SK-N-SH (cell line): ENCODE results near the gene LRRN4CL. TPM values are rescaled to one million over a fixed set of nuclear protein-coding genes. Genes with fewer than 3 reads are reported as not detected.
A peak's percentile ranks its signal among the peaks of the same experiment; 100 is the strongest.

ENCODE experiments used
- CTCF ChIA-PET: fragments of 300-600, 350-600 bp; formaldehyde crosslinking; extraction: SDS; loops from one replicate; lab custom pipeline; 2021; lab: Yijun Ruan, JAX
- POLR2A ChIA-PET: fragments of 350-600 bp; sonication (Branson Sonifier 250); formaldehyde crosslinking; extraction: SDS; loops from one replicate; lab custom pipeline; 2020; ENCODE audit warnings: antibody characterized with exemption, inconsistent platforms; lab: Yijun Ruan, JAX
- DNase-seq: peaks from one replicate; pipeline ENCODE4 v3.0.0; 2012
- H2AFZ ChIP-seq: fragments of 200-600 bp; sonication (generic); 2 replicates; pipeline ENCODE4 v1.8.1; 2016; ENCODE audit warnings: antibody characterized with exemption, mild to moderate bottlenecking, low read depth
- H3F3A ChIP-seq: fragments of 200-600 bp; sonication (generic); replicated peaks from 2 replicates; pipeline ENCODE3; 2016; ENCODE audit warnings: antibody characterized with exemption, mild to moderate bottlenecking; ENCODE audit not compliant: insufficient read depth
- H3K27ac ChIP-seq, 2 experiments: fragments of 200-500 bp in 1 of 2; fragments of 200-600 bp in 1 of 2; sonication (Bioruptor generic) in 1 of 2; sonication (generic), shearing (Covaris generic) in 1 of 2; 2 replicates each; pipeline versions ENCODE4 v1.5.1 to v1.6.1; 2014 to 2016; ENCODE audit warnings: low read depth in 2 of 2, inconsistent platforms in 1 of 2, low read length in 1 of 2, mild to moderate bottlenecking in 1 of 2, mixed read lengths in 1 of 2
- H3K27me3 ChIP-seq: fragments of 200-600 bp; sonication (generic), shearing (Covaris generic); 2 replicates; pipeline ENCODE4 v1.6.1; 2016; ENCODE audit warnings: mixed run types; ENCODE audit not compliant: insufficient read depth
- H3K36me3 ChIP-seq, 2 experiments: fragments of 200-500 bp in 1 of 2; fragments of 200-600 bp in 1 of 2; sonication (Bioruptor generic) in 1 of 2; sonication (generic) in 1 of 2; replicated peaks in 1 of 2; 2 replicates each; pipeline versions ENCODE3 to v1.5.1; 2014 to 2016; ENCODE audit warnings: low read length in 1 of 2, mild to moderate bottlenecking in 1 of 2; ENCODE audit not compliant: insufficient read depth in 2 of 2, control insufficient read depth in 1 of 2
- H3K4me1 ChIP-seq, 2 experiments: fragments of 200-500 bp in 1 of 2; fragments of 200-600 bp in 1 of 2; sonication (Bioruptor generic) in 1 of 2; sonication (generic), shearing (Covaris generic) in 1 of 2; 2 replicates each; pipeline versions ENCODE4 v1.5.1 to v1.6.1; 2014 to 2016; ENCODE audit warnings: low read depth in 1 of 2, low read length in 1 of 2, mixed run types in 1 of 2; ENCODE audit not compliant: insufficient read depth in 2 of 2, control insufficient read depth in 1 of 2
- H3K4me2 ChIP-seq: fragments of 200-600 bp; sonication (generic), shearing (Covaris generic); 2 replicates; pipeline ENCODE4 v1.6.1; 2017; ENCODE audit warnings: mixed run types
- H3K4me3 ChIP-seq, 2 experiments: fragments of 200-500 bp in 1 of 2; fragments of 200-600 bp in 1 of 2; sonication (Bioruptor generic) in 1 of 2; sonication (generic), shearing (Covaris generic) in 1 of 2; 2 replicates each; pipeline versions ENCODE4 v1.5.1 to v1.8.1; 2014 to 2016; ENCODE audit warnings: low read depth in 2 of 2, inconsistent platforms in 1 of 2, low read length in 1 of 2, mild to moderate bottlenecking in 1 of 2, mixed read lengths in 1 of 2, moderate library complexity in 1 of 2
- H3K79me2 ChIP-seq: fragments of 200-600 bp; sonication (generic); 2 replicates; pipeline ENCODE4 v1.8.1; 2017; ENCODE audit warnings: mild to moderate bottlenecking; ENCODE audit not compliant: insufficient read depth
- H3K9ac ChIP-seq: fragments of 200-600 bp; sonication (generic); 2 replicates; pipeline ENCODE4 v1.6.1; 2017; ENCODE audit warnings: mixed run types
- H3K9me2 ChIP-seq: fragments of 200-600 bp; sonication (generic); 2 replicates; pipeline ENCODE4 v1.6.1; 2017; ENCODE audit warnings: mixed run types
- H3K9me3 ChIP-seq: fragments of 200-600 bp; sonication (generic); 2 replicates; pipeline ENCODE4 v1.6.1; 2017; ENCODE audit warnings: mixed run types, mild to moderate bottlenecking, moderate library complexity
- H4K20me1 ChIP-seq: fragments of 200-600 bp; sonication (generic); 2 replicates; pipeline ENCODE4 v1.6.1; 2017; ENCODE audit warnings: mild to moderate bottlenecking, mixed run types; ENCODE audit not compliant: insufficient read depth
- CTCF ChIP-seq: fragments of 200-600 bp; sonication (generic); IDR thresholded peaks from 2 replicates; pipeline ENCODE4 v1.6.1; 2017; ENCODE audit warnings: antibody characterized with exemption, mild to moderate bottlenecking, moderate library complexity
- ELF1 ChIP-seq: IDR thresholded peaks from 2 replicates; pipeline ENCODE4 v1.4.0; 2012
- FOSL2 ChIP-seq: IDR thresholded peaks from 2 replicates; pipeline ENCODE4 v1.4.0; 2012; ENCODE audit warnings: low read depth, mild to moderate bottlenecking, moderate library complexity, borderline replicate concordance
- FOXJ3 ChIP-seq: sonication (generic); formaldehyde crosslinking; IDR thresholded peaks from 2 replicates; pipeline ENCODE4 v1.5.1; 2020; ENCODE audit warnings: mild to moderate bottlenecking, missing genetic modification reagents
- GABPA ChIP-seq: IDR thresholded peaks from 2 replicates; pipeline ENCODE4 v1.4.0; 2012; ENCODE audit warnings: low read depth, mild to moderate bottlenecking
- GATA2 ChIP-seq: sonication (generic); formaldehyde crosslinking; IDR thresholded peaks from 2 replicates; pipeline ENCODE4 v1.5.0; 2020; ENCODE audit warnings: mild to moderate bottlenecking, missing genetic modification reagents
- MAX ChIP-seq: IDR thresholded peaks from 2 replicates; pipeline ENCODE4 v1.4.0; 2012; ENCODE audit warnings: low read depth
- MXI1 ChIP-seq: IDR thresholded peaks from 2 replicates; pipeline ENCODE4 v1.6.1; 2012; ENCODE audit warnings: mild to moderate bottlenecking, low read depth, low read length, improper control_type of control experiment
- NFIC ChIP-seq: IDR thresholded peaks from 2 replicates; pipeline ENCODE4 v1.4.0; 2012; ENCODE audit warnings: borderline replicate concordance
- POLR2AphosphoS5 ChIP-seq: IDR thresholded peaks from 2 replicates; pipeline ENCODE4 v1.6.1; 2012; ENCODE audit warnings: low read depth, low read length
- RAD21 ChIP-seq: IDR thresholded peaks from 2 replicates; pipeline ENCODE4 v1.6.1; 2012; ENCODE audit warnings: mild to moderate bottlenecking, low read length
- SIN3A ChIP-seq: IDR thresholded peaks from 2 replicates; pipeline ENCODE4 v1.6.1; 2012; ENCODE audit warnings: low read depth, mild to moderate bottlenecking, low read length, moderate library complexity, borderline replicate concordance
- TAF1 ChIP-seq: IDR thresholded peaks from 2 replicates; pipeline ENCODE4 v1.6.1; 2012; ENCODE audit warnings: low read depth, mild to moderate bottlenecking, low read length, moderate library complexity, borderline replicate concordance
- YY1 ChIP-seq: IDR thresholded peaks from 2 replicates; pipeline ENCODE4 v1.4.0; 2012; ENCODE audit warnings: low read depth, mild to moderate bottlenecking
- WGBS: methylation state at CpG from one replicate; pipeline ENCODE4 v1.1.6; 2017; ENCODE audit warnings: low lambda C conversion rate; 5-methylcytosine and 5-hydroxymethylcytosine counted together
- polyA plus RNA-seq, 3 experiments: library from polyadenylated mRNA; depleted of rRNA; stranded (reverse); fragments of >200 nt; gene quantifications; 2 replicates each; pipeline ENCODE4 v1.2.3, GENCODE V29; 2012
- TF ChIP-seq, protein P1 (sequence below): IDR thresholded peaks from 2 replicates; pipeline ENCODE4 v1.4.0; 2012; ENCODE audit warnings: low read depth, borderline replicate concordance
- TF ChIP-seq, protein P2 (sequence below): IDR thresholded peaks from 2 replicates; pipeline ENCODE4 v1.6.1; 2012; ENCODE audit warnings: mild to moderate bottlenecking, low read depth, low read length, moderate library complexity

LRRN4CL gene
- polyA plus RNA-seq, 1 of the 3 experiments (the other 2 are of a cell fraction) = 0.08 TPM

DNA sequence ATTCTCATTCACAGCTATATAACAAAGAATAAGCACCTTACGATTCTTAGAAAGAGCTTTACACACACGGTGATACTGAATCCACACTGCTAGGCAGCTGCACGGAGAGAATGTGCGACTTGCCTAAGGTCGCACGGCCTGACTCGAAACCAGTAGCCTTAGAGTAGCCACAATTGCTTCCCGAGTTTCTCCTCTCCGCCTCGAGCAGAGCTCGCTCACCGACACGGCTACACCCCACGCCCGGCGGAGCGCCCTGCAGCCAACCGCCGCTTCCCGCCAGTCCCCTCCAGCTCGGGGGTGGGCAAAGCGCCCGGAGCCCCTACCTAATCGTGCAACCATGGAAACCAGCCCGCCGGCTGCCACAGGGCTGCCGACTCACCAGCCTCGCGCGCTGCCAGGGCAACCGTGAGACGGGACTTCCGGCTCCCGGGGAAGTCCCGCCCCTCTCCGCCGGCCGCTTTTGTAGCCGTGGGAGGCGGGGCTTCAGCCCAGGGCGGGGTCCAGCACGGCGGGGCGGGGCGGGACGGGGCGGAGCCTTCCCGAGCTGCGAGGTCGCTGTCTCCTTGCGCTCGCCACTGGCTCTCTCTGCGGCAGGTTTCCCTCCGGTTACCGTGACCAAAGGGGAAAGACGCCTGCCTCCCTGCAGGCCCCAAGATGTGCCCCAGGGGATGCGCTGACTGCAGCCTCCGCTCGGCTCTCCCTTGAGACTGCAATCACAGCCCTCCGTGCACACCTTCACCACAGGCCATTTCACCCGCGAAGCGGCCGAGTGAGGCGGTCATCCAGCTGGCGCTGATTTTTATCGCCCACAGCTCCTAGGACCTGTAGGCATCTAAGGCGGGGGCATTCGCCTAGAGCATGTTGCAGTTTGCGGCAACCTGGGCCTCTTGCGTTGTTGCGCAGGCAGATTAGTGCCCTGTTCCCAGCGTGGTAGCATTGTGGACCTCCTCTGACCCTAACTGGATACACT, 16.8 kb upstream of the LRRN4CL start:
- POLR2A ChIA-PET = interaction anchor here (0.5 to 3.3 kb wide), 12 partner anchors 11 to 135 kb away, joined by 3 to 26 read pairs (median 4); partner anchors contain the start of genes C11orf98, CSKMT, EEF1G and HNRNPUL2
- peak; percentile 97 for DNase-seq
- Histone ChIP-seq H3K4me1 (peaks cover 22 to 45% of the 10 kb centered on the region in 2 experiments; a peak in 3 of 4 replicates), H3K4me3 (peak overlapping the region; percentile 67 to 70), H3K9me2 (no peaks in the 10 kb centered on the region), H3K9ac (peak overlapping the region; percentile 80), H3K79me2 (peaks cover 12% of the 10 kb centered on the region; the same call in 1 of the 2 replicates), H3K27me3 (no peaks in the 10 kb centered on the region), H4K20me1 (no peaks in the 10 kb centered on the region), H3K36me3 (peaks cover 16% of the 10 kb centered on the region in 2 experiments), H3K27ac (peak overlapping the region; percentile 84 to 93), H3K4me2 (peak overlapping the region; percentile 73), H3K9me3 (no peaks in the 10 kb centered on the region), H2AFZ (peak overlapping the region; percentile 64; the same call in 1 of the 2 replicates), H3F3A (peaks cover 29% of the 10 kb centered on the region)
- WGBS = 40% methylated on average over 16 of the region's 73 CpGs
- TF ChIP-seq, protein P1, sequence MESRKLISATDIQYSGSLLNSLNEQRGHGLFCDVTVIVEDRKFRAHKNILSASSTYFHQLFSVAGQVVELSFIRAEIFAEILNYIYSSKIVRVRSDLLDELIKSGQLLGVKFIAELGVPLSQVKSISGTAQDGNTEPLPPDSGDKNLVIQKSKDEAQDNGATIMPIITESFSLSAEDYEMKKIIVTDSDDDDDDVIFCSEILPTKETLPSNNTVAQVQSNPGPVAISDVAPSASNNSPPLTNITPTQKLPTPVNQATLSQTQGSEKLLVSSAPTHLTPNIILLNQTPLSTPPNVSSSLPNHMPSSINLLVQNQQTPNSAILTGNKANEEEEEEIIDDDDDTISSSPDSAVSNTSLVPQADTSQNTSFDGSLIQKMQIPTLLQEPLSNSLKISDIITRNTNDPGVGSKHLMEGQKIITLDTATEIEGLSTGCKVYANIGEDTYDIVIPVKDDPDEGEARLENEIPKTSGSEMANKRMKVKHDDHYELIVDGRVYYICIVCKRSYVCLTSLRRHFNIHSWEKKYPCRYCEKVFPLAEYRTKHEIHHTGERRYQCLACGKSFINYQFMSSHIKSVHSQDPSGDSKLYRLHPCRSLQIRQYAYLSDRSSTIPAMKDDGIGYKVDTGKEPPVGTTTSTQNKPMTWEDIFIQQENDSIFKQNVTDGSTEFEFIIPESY = no peak
- TF ChIP-seq SIN3A = peak; percentile 59; the same call in 1 of the 2 replicates
- TF ChIP-seq TAF1 = peak; percentile 52; the same call in 1 of the 2 replicates
- peak; percentile 19; the same call in 1 of the 2 replicates for TF ChIP-seq FOSL2
- TF ChIP-seq GATA2 (CRISPR knock-in tag) = peak; percentile 88
- TF ChIP-seq FOXJ3 = no peak
- peak; percentile 74; the same call in 1 of the 2 replicates for TF ChIP-seq MAX
- peak; percentile 35; the same call in 1 of the 2 replicates for TF ChIP-seq YY1
- TF ChIP-seq ELF1 = peak; percentile 52
- peak; percentile 49; the same call in 1 of the 2 replicates for TF ChIP-seq NFIC
- TF ChIP-seq GABPA = peak; percentile 86
- TF ChIP-seq, protein P2, sequence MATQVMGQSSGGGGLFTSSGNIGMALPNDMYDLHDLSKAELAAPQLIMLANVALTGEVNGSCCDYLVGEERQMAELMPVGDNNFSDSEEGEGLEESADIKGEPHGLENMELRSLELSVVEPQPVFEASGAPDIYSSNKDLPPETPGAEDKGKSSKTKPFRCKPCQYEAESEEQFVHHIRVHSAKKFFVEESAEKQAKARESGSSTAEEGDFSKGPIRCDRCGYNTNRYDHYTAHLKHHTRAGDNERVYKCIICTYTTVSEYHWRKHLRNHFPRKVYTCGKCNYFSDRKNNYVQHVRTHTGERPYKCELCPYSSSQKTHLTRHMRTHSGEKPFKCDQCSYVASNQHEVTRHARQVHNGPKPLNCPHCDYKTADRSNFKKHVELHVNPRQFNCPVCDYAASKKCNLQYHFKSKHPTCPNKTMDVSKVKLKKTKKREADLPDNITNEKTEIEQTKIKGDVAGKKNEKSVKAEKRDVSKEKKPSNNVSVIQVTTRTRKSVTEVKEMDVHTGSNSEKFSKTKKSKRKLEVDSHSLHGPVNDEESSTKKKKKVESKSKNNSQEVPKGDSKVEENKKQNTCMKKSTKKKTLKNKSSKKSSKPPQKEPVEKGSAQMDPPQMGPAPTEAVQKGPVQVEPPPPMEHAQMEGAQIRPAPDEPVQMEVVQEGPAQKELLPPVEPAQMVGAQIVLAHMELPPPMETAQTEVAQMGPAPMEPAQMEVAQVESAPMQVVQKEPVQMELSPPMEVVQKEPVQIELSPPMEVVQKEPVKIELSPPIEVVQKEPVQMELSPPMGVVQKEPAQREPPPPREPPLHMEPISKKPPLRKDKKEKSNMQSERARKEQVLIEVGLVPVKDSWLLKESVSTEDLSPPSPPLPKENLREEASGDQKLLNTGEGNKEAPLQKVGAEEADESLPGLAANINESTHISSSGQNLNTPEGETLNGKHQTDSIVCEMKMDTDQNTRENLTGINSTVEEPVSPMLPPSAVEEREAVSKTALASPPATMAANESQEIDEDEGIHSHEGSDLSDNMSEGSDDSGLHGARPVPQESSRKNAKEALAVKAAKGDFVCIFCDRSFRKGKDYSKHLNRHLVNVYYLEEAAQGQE = 0 out of 2 replicates have a peak, but pooled peaks have one; percentile 24
- TF ChIP-seq POLR2AphosphoS5 = peak; percentile 72
- TF ChIP-seq MXI1 = peak; percentile 87
- TF ChIP-seq RAD21 = no peak
- TF ChIP-seq CTCF = no peak
- CTCF ChIA-PET = interaction anchor here (1.1 to 6.6 kb wide), 8 partner anchors 11 to 163 kb away, joined by 3 to 48 read pairs (median 4); partner anchors contain the start of genes HNRNPUL2 and TMEM179B
